Endothelial cell (in vitro differentiated cells): ENCODE results near the gene ALG8. TPM values are rescaled to one million over a fixed set of nuclear protein-coding genes. Genes with fewer than 3 reads are reported as not detected.

Source experiments
- DNase-seq: peaks from one replicate; pipeline ENCODE4 v3.0.0; 2021; ENCODE audit warnings: low spot score
- H3K27ac Mint-ChIP-seq: one replicate; pipeline ENCODE4 v1.8.0; 2021; ENCODE audit warnings: mixed read lengths, inconsistent platforms; ENCODE audit not compliant: unreplicated experiment
- H3K27me3 Mint-ChIP-seq: one replicate; pipeline ENCODE4 v1.8.0; 2021; ENCODE audit warnings: mild to moderate bottlenecking, moderate library complexity, mixed read lengths, inconsistent platforms; ENCODE audit not compliant: unreplicated experiment
- H3K36me3 Mint-ChIP-seq: one replicate; pipeline ENCODE4 v1.8.0; 2021; ENCODE audit warnings: mild to moderate bottlenecking, low read depth, mixed read lengths, inconsistent platforms; ENCODE audit not compliant: unreplicated experiment
- H3K4me1 Mint-ChIP-seq: one replicate; pipeline ENCODE4 v1.8.0; 2021; ENCODE audit warnings: mild to moderate bottlenecking, mixed read lengths, inconsistent platforms; ENCODE audit not compliant: unreplicated experiment
- H3K4me3 Mint-ChIP-seq: one replicate; pipeline ENCODE4 v1.8.0; 2021; ENCODE audit warnings: mild to moderate bottlenecking, mixed read lengths, inconsistent platforms; ENCODE audit not compliant: unreplicated experiment
- H3K9me3 Mint-ChIP-seq: one replicate; pipeline ENCODE4 v1.8.0; 2021; ENCODE audit warnings: mixed read lengths, inconsistent platforms; ENCODE audit not compliant: unreplicated experiment
- CTCF ChIP-seq: fragments of 200-600 bp; sonication (generic); IDR thresholded peaks from one replicate; pipeline ENCODE4 v1.5.0; 2021; ENCODE audit warnings: antibody characterized with exemption; ENCODE audit not compliant: unreplicated experiment
- total RNA-seq: library from RNA; stranded (reverse); fragmentation: NEBNext Ultra II Directional; extraction: Animal tissue kit (Norgen Biotek cat#: 25700); gene quantifications from one replicate; pipeline ENCODE4 v1.2.1, GENCODE V29; 2021; ENCODE audit not compliant: unreplicated experiment

The ALG8 gene
- total RNA-seq, 1 donor from 2014 or later, result 31.4 TPM

DNA sequence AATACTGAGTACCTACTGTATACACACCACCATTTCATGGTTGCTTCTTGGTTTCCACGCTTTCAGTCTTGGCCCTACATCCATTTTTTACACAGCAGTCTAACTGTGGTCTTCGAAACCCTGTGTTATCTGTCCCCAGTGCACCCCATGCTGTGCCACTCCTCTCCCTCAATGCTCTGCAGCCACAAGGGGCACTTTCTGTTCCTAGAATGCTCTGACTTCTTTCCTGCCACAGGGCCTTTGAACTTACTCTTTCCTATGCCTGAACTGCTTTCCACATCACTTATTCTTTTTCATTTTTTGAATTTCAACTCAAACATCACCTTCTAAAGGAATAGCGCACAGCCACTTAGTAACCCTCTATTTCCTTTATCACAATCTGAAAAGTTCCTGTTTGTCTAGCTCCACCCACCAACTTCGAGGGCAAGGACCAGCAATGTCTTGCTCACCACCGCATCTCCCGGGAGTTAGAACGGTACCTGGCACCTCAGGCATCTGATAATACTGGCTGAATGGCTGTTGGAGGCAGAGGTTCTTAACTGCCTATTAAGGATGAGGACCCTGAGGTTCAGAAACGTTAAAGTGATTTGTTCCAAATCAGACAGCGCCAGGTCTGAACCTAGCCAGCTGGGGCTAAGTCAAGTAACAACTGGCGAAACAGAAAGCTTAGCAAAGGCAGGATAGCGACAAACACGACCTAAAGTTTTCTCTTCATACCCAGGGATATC, 568 bp downstream of the ALG8 start:
- Mint-ChIP-seq H3K27ac (peak overlapping the region; percentile 64), H3K9me3 (no peaks in the 10 kb centered on the region), H3K27me3 (peaks cover 2% of the 10 kb centered on the region), H3K4me3 (peak overlapping the region; percentile 98), H3K4me1 (peaks cover 25% of the 10 kb centered on the region), H3K36me3 (peaks cover 12% of the 10 kb centered on the region)
- peak; percentile 7 for DNase-seq
- TF ChIP-seq CTCF, result no peak

DNA sequence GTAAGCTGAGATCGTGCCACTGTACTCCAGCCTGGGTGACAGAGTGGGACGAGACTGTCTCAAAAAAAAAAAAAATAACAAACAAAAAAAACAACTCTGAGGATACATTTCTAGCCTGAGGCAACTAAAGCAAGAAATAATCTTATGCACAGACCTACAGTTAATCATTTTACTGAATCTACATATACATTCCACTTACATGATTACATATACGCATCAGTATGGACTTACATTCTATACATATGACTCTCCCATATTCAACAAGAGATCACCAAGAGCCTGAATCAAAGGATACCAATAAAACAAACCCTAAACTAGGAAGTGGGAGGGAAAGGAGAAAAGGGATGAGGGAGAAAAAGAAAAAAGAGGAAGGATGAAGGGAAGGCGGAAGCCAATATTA, 1.1 kb downstream of the ALG8 start:
- Mint-ChIP-seq H3K4me1 (peaks cover 25% of the 10 kb centered on the region), H3K27me3 (peaks cover 2% of the 10 kb centered on the region), H3K4me3 (peak overlapping the region; percentile 98), H3K9me3 (no peaks in the 10 kb centered on the region), H3K27ac (peak overlapping the region; percentile 34), H3K36me3 (peaks cover 12% of the 10 kb centered on the region)
- DNase-seq, result no peak
- TF ChIP-seq CTCF, result no peak

GRCh38 chr11:78132475-78132874, 7.0 kb downstream of the ALG8 start:
- no peak for TF ChIP-seq CTCF
- DNase-seq, result no peak
- Mint-ChIP-seq H3K27ac (no peak overlapping the region), H3K9me3 (no peaks in the 10 kb centered on the region), H3K4me1 (peaks cover 6% of the 10 kb centered on the region), H3K36me3 (no peaks in the 10 kb centered on the region), H3K27me3 (no peaks in the 10 kb centered on the region), H3K4me3 (no peak overlapping the region)

DNA sequence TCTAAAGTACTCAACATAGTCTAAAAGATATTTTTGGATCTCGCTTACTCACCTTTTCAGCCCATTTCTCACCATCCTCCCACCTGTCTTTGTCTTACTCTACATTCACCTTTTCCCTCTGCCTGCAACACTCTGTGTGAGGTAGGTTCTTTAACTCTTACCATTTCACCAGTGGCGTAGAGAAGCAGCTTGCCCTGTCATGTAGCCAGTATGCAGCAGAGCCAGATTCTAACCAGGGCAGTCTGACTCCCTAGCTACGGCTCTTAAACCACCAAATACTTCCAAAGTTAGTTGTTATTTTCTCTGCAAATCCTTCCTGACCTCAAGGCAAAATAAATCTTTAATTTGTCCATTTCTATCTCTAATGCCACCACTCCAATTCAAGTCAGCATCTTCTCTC, 7.5 kb downstream of the ALG8 start:
- H3K4me3 Mint-ChIP-seq, result no peak overlapping the region
- no peak overlapping the region for H3K27ac Mint-ChIP-seq
- H3K4me1 Mint-ChIP-seq, result peaks cover 6% of the 10 kb centered on the region
- no peaks in the 10 kb centered on the region for H3K9me3 Mint-ChIP-seq
- DNase-seq, result no peak
- no peak for TF ChIP-seq CTCF
- H3K27me3 Mint-ChIP-seq, result no peaks in the 10 kb centered on the region
- no peaks in the 10 kb centered on the region for H3K36me3 Mint-ChIP-seq

- no peak overlapping the region for H3K27ac Mint-ChIP-seq
- peaks cover 6% of the 10 kb centered on the region for H3K4me1 Mint-ChIP-seq
- DNase-seq, result no peak
- no peaks in the 10 kb centered on the region for H3K9me3 Mint-ChIP-seq
- TF ChIP-seq CTCF, result no peak
- no peak overlapping the region for H3K4me3 Mint-ChIP-seq
- H3K36me3 Mint-ChIP-seq, result peaks cover 3% of the 10 kb centered on the region
- no peaks in the 10 kb centered on the region for H3K27me3 Mint-ChIP-seq
Observed at GRCh38 chr11:78127403-78127802, 12.0 kb downstream of the ALG8 start.
